HepG2 (cell line): ENCODE results near the gene DCUN1D3. TPM values are rescaled to one million over a fixed set of nuclear protein-coding genes. Genes with fewer than 3 reads are reported as not detected.

Source experiments
- ATAC-seq: fragments of 200-7000 bp; cut with Tn5 transposase; 3 replicates; pipeline ENCODE4 v1.9.1; 2020; ENCODE audit warnings: mild to moderate bottlenecking, moderate library complexity
- BruUV-seq: library from RNA; stranded (reverse); fragments of 400-500 nt; replicated peaks from 2 replicates; lab custom pipeline; 2021; lab: Mats Ljungman, UMichigan
- CTCF ChIA-PET: fragments of 300-600 bp; formaldehyde crosslinking; extraction: SDS; loops from one replicate; lab custom pipeline; 2021; ENCODE audit warnings: low total read pairs, inconsistent platforms, low intra/inter-chr PET ratio; lab: Yijun Ruan, JAX
- POLR2A ChIA-PET: fragments of 350-600 bp; sonication (Branson Sonifier 250); formaldehyde crosslinking; loops from one replicate; lab custom pipeline; 2020; ENCODE audit warnings: antibody characterized with exemption, inconsistent platforms; lab: Yijun Ruan, JAX
- DNase-seq: peaks from one replicate; pipeline ENCODE4 v3.0.0-alpha.2; 2015; ENCODE audit warnings: low spot score
- FAIRE-seq: peaks from 3 replicates; lab custom pipeline; 2011; peaks lifted over from hg19 to GRCh38; lab: Jason Lieb, UNC
- H2AFZ ChIP-seq: one replicate; pipeline ENCODE4 v1.6.1; 2011; ENCODE audit warnings: low read length, inconsistent platforms
- H3K27ac ChIP-seq: fragments of 300-600 bp; 3 replicates; pipeline ENCODE4 v1.8.0; 2011; ENCODE audit warnings: mixed run types, mild to moderate bottlenecking, mixed read lengths, low read length, inconsistent platforms; ENCODE audit not compliant: insufficient read depth; ENCODE audit errors: extremely low read length
- H3K27me3 ChIP-seq, 2 experiments: fragments of 200-600 bp in 1 of 2; 2 replicates in 1 of 2; 3 replicates in 1 of 2; pipeline versions ENCODE4 v1.6.0 to v1.8.0; 2011; ENCODE audit warnings: low read length in 2 of 2, mild to moderate bottlenecking in 2 of 2, moderate library complexity in 2 of 2, inconsistent platforms in 1 of 2; ENCODE audit not compliant: insufficient read depth in 2 of 2, control insufficient read depth in 1 of 2
- H3K36me3 ChIP-seq, 2 experiments: fragments of 200-600 bp in 1 of 2; replicated peaks in 1 of 2; 2 replicates in 1 of 2; 3 replicates in 1 of 2; pipeline versions ENCODE4 v1.5.1 to v1.8.0; 2011; ENCODE audit warnings: low read length in 2 of 2, inconsistent platforms in 1 of 2; ENCODE audit not compliant: insufficient read depth in 2 of 2, control insufficient read depth in 1 of 2
- H3K4me1 ChIP-seq: 2 replicates; pipeline ENCODE4 v1.5.1; 2012; ENCODE audit warnings: low read length, inconsistent platforms; ENCODE audit not compliant: insufficient read depth
- H3K4me2 ChIP-seq: 2 replicates; pipeline ENCODE4 v1.6.0; 2011; ENCODE audit warnings: low read depth, low read length, inconsistent platforms
- H3K4me3 ChIP-seq, 3 experiments: fragments of 200-600 bp in 1 of 3; sonication (generic), shearing (Covaris generic) in 1 of 3; replicated peaks in 1 of 3; 2 replicates each; pipeline ENCODE4 v1.5.1; 2011 to 2016; ENCODE audit warnings: low read length in 3 of 3, inconsistent platforms in 2 of 3, low read depth in 2 of 3, mild to moderate bottlenecking in 2 of 3, control low read depth in 1 of 3, mixed read lengths in 1 of 3; ENCODE audit not compliant: insufficient read depth in 1 of 3
- H3K79me2 ChIP-seq: one replicate; pipeline ENCODE4 v1.6.1; 2011; ENCODE audit warnings: low read length, inconsistent platforms; ENCODE audit not compliant: insufficient read depth
- H3K9ac ChIP-seq: 2 replicates; pipeline ENCODE4 v1.6.0; 2011; ENCODE audit warnings: mild to moderate bottlenecking, low read depth, low read length, inconsistent platforms; ENCODE audit not compliant: insufficient read depth
- H3K9me3 ChIP-seq: 2 replicates; pipeline ENCODE4 v1.5.1; 2012; ENCODE audit warnings: mild to moderate bottlenecking, low read length
- H4K20me1 ChIP-seq: 2 replicates; pipeline ENCODE4 v1.6.0; 2011; ENCODE audit warnings: inconsistent platforms, mild to moderate bottlenecking, low read length, moderate library complexity; ENCODE audit not compliant: insufficient read depth
- AKAP8 ChIP-seq: sonication (generic); formaldehyde crosslinking; IDR thresholded peaks from 2 replicates; pipeline ENCODE4 v1.5.1; 2020; ENCODE audit warnings: mild to moderate bottlenecking, missing genetic modification reagents
- BORCS8-MEF2B ChIP-seq: sonication (generic); formaldehyde crosslinking; IDR thresholded peaks from 2 replicates; pipeline ENCODE4 v1.8.0; 2022; ENCODE audit warnings: mild to moderate bottlenecking, missing genetic modification reagents
- GATAD2A ChIP-seq: IDR thresholded peaks from 2 replicates; pipeline ENCODE4 v1.6.1; 2016
- KMT2B ChIP-seq: IDR thresholded peaks from 2 replicates; pipeline ENCODE4 v1.6.1; 2016; ENCODE audit warnings: missing genetic modification reagents, missing compliant biosample characterization
- ZNF652 ChIP-seq: IDR thresholded peaks from 2 replicates; pipeline ENCODE4 v1.6.1; 2016; ENCODE audit warnings: low read depth, borderline replicate concordance
- WGBS: methylation state at CpG from one replicate; pipeline ENCODE4 v1.1.6; 2017; ENCODE audit warnings: low lambda C conversion rate; 5-methylcytosine and 5-hydroxymethylcytosine counted together
- in situ Hi-C: cut with HindIII; loops from 2 replicates; pipeline ENCODE4 v1.10.0; 2017; ENCODE audit warnings: low pct_unique_long_range_greater_than_20kb; ENCODE audit not compliant: extremely low pct_ligation_motif_present
- intact Hi-C: fragments of 100-400 bp; cut with micrococcal nuclease; formaldehyde crosslinking; loops from one replicate; pipeline ENCODE4 v1.10.0; 2022; ENCODE audit not compliant: unreplicated experiment
- polyA plus RNA-seq, 8 experiments: library from polyadenylated mRNA; depleted of rRNA in 3 of 8; stranded (reverse) in 7 of 8; unstranded in 1 of 8; fragments of >200 nt; fragmentation: Illumina TruSeq in 4 of 8; extraction: Trizol in 4 of 8; gene quantifications; 2 replicates each; pipeline versions ENCODE4 v1.2.1 to v1.2.3, GENCODE V29; 2011 to 2016; ENCODE audit warnings: low read depth in 4 of 8, missing spikeins in 1 of 8, mixed read lengths in 1 of 8; ENCODE audit not compliant: insufficient read depth in 1 of 8
- total RNA-seq, 5 experiments: library from RNA; depleted of rRNA; stranded (reverse); fragments of >200 nt; fragmentation: Illumina TruSeq; extraction: Trizol; gene quantifications; 2 replicates each; pipeline ENCODE4 v1.2.3, GENCODE V29; 2016; ENCODE audit warnings: low read depth in 1 of 5

The DCUN1D3 gene
- total and polyA plus RNA-seq, 2 of the 13 experiments (the other 11 are each of a cell fraction or from before 2014, with no cell fraction given): 5.0 to 19.3 TPM

GRCh38 chr16:20906341-20907255 is 6.4 kb upstream of the DCUN1D3 start:
- TF ChIP-seq GATAD2A (CRISPR knock-in tag): 0 out of 2 replicates have a peak, but pooled peaks have one; percentile 23
- TF ChIP-seq KMT2B (CRISPR knock-in tag): no peak
- TF ChIP-seq AKAP8: no peak
- H3K27ac ChIP-seq: no peak overlapping the region
- ChIA-PET POLR2A (interaction anchor here (1.1 kb wide), 1 partner anchor 11 kb away, joined by 3 read pairs; no protein-coding TSS in a partner anchor), CTCF (no interaction called here)
- no peak overlapping the region for H2AFZ ChIP-seq
- H3K4me1 ChIP-seq: peaks cover 54% of the 10 kb centered on the region
- no peak overlapping the region for H3K9ac ChIP-seq
- no peaks in the 10 kb centered on the region for H4K20me1 ChIP-seq
- 95% methylated on average over 4 of the region's 4 CpGs for WGBS
- no peak for FAIRE-seq
- H3K79me2 ChIP-seq: peaks cover 25% of the 10 kb centered on the region
- no peaks in the 10 kb centered on the region for H3K9me3 ChIP-seq
- no peak overlapping the region for H3K4me3 ChIP-seq
- no TSS peak for BruUV-seq
- intact Hi-C loops: no loop called here
- H3K27me3 ChIP-seq: no peaks in the 10 kb centered on the region
- DNase-seq: no peak
- H3K36me3 ChIP-seq: peaks cover 0 to 1% of the 10 kb centered on the region in 2 experiments; a peak in 1 of 5 replicates
- H3K4me2 ChIP-seq: no peak overlapping the region
- no peak for ATAC-seq
- in situ Hi-C loops: no loop called here

GRCh38 chr16:20905576-20905975 is 5.4 kb upstream of the DCUN1D3 start:
- no peak overlapping the region for H3K27ac ChIP-seq

More at GRCh38 chr16:20905576-20905975, 5.4 kb upstream of the DCUN1D3 start:
- DNase-seq (no peak), FAIRE-seq (no peak), ATAC-seq (no peak)
- Histone ChIP-seq H3K4me2 (no peak overlapping the region), H3K4me3 (no peak overlapping the region), H3K9ac (no peak overlapping the region), H2AFZ (no peak overlapping the region), H3K79me2 (peaks cover 32% of the 10 kb centered on the region), H4K20me1 (no peaks in the 10 kb centered on the region), H3K36me3 (no peaks in the 10 kb centered on the region; a peak in 1 of 5 replicates), H3K4me1 (peaks cover 59% of the 10 kb centered on the region), H3K9me3 (no peaks in the 10 kb centered on the region), H3K27me3 (no peaks in the 10 kb centered on the region; a peak in 1 of 5 replicates)
- ChIA-PET POLR2A (interaction anchor here (1.1 kb wide), 1 partner anchor 12 kb away, joined by 3 read pairs; no protein-coding TSS in a partner anchor), CTCF (no interaction called here)
- TF ChIP-seq BORCS8-MEF2B (CRISPR knock-in tag) (no peak), ZNF652 (CRISPR knock-in tag) (peak; percentile 86)
- WGBS: 97% methylated on average over 3 of the region's 3 CpGs
- no TSS peak for BruUV-seq
- intact Hi-C loops: no loop called here
- in situ Hi-C loops: no loop called here
